Mesodermal cell (in vitro differentiated cells): ENCODE results near the gene PLXNA4.

ENCODE experiments used
- H3K27ac ChIP-seq: 2 replicates; pipeline ENCODE4 v1.7.0; 2013; ENCODE audit warnings: mild to moderate bottlenecking, low read depth, low read length, moderate library complexity; ENCODE audit not compliant: severe bottlenecking
- H3K36me3 ChIP-seq: 2 replicates; pipeline ENCODE4 v1.7.1; 2013; ENCODE audit warnings: mild to moderate bottlenecking, low read length, moderate library complexity; ENCODE audit not compliant: control insufficient read depth, insufficient read depth
- H3K4me1 ChIP-seq: one replicate; pipeline ENCODE4 v1.7.1; 2013; ENCODE audit warnings: mild to moderate bottlenecking, low read length; ENCODE audit not compliant: insufficient read depth, control insufficient read depth, poor library complexity, severe bottlenecking
- H3K4me3 ChIP-seq: 2 replicates; pipeline ENCODE4 v1.7.0; 2013; ENCODE audit warnings: low read length, control low read depth, mild to moderate bottlenecking; ENCODE audit not compliant: insufficient read depth, poor library complexity, severe bottlenecking; ENCODE audit errors: extremely low read depth
- H3K9me3 ChIP-seq: 2 replicates; pipeline ENCODE4 v1.7.1; 2013; ENCODE audit warnings: mild to moderate bottlenecking, low read length, moderate library complexity; ENCODE audit not compliant: control insufficient read depth
- WGBS, 2 experiments: methylation state at CpG; one replicate each; pipeline ENCODE4 v1.1.5; 2013; ENCODE audit warnings: missing lambda C conversion rate in 2 of 2; ENCODE audit not compliant: insufficient coverage in 2 of 2; 5-methylcytosine and 5-hydroxymethylcytosine counted together

The PLXNA4 gene

GRCh38 chr7:132355048-132355447 is 221.2 kb downstream of the PLXNA4 start:
- 82 to 92% methylated on average over 2 to 5 of the region's 5 CpGs for WGBS, 2 experiments
- H3K27ac ChIP-seq, result no peak overlapping the region

DNA sequence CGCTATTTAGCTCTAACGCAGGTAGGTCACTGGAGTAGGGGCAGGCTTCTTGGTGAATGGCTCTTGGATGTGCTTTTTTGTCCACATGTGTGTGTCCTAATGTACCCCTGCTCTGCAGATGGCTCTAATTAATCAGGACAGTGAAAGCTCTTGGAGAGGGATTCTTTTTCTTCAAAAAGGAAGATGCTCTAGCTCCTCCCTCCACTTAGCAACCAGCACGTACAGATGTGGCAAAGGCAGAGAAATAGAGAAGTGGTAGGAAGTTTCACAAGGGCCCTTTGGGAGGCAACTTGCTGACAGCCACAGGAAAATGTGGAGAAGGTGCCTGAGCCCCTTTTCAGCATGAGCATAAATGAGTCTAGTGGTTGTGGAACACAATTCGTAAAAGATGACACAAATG is 221.7 kb downstream of the PLXNA4 start:
- Histone ChIP-seq H3K9me3 (no peaks in the 10 kb centered on the region), H3K27ac (no peak overlapping the region), H3K4me3 (no peak overlapping the region), H3K4me1 (no peaks in the 10 kb centered on the region), H3K36me3 (no peaks in the 10 kb centered on the region)
- 100% methylated on average over 2 of the region's 4 CpGs; no CpG with 5 or more reads in 1 of the 2 experiments for WGBS, 2 experiments

More at GRCh38 chr7:132355048-132355447, 221.2 kb downstream of the PLXNA4 start:
- Histone ChIP-seq H3K9me3 (no peaks in the 10 kb centered on the region), H3K4me3 (no peak overlapping the region), H3K4me1 (no peaks in the 10 kb centered on the region), H3K36me3 (no peaks in the 10 kb centered on the region)

GRCh38 chr7:132353936-132354335 is 222.3 kb downstream of the PLXNA4 start:
- H3K4me1 ChIP-seq, result no peaks in the 10 kb centered on the region
- H3K27ac ChIP-seq, result no peak overlapping the region
- H3K4me3 ChIP-seq, result no peak overlapping the region
- no peaks in the 10 kb centered on the region for H3K36me3 ChIP-seq
- no peaks in the 10 kb centered on the region for H3K9me3 ChIP-seq
- WGBS, 2 experiments, result 67 to 84% methylated on average over 2 to 5 of the region's 5 CpGs

GRCh38 chr7:132352800-132353199 is 223.5 kb downstream of the PLXNA4 start:
- no peaks in the 10 kb centered on the region for H3K36me3 ChIP-seq
- no peaks in the 10 kb centered on the region for H3K4me1 ChIP-seq
- no peak overlapping the region for H3K4me3 ChIP-seq
- no peaks in the 10 kb centered on the region for H3K9me3 ChIP-seq
- WGBS, 2 experiments, result 97 to 100% methylated on average over 2 to 3 of the region's 6 CpGs
- no peak overlapping the region for H3K27ac ChIP-seq

DNA sequence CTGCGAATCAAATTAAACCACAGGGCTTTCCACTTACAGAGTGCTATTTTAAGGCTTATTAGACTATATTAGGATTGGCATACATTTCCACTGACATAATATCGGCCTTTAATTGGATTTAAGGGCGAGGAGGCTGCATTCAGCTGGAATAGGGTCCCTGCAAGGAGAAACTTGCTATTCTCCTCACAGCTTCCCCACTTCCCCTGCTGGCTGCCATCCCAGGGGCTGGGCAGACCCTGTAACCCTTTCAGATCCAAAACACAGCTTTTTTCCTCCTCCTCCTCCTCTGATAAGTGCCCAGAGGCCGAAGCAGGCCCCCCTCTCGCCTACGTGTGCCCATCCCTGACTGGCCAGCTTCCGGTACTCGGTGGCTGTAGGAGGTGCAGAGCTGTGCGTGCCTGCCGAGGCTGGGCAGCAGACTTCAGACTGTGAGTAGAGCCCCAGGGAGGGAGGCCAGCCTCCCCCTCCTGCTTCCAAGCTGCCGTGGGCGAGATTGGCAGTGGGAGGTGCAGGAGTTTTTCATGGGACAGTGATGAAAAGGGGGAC is 224.2 kb downstream of the PLXNA4 start:
- Histone ChIP-seq H3K9me3 (no peaks in the 10 kb centered on the region), H3K27ac (no peak overlapping the region), H3K4me3 (no peak overlapping the region), H3K4me1 (no peaks in the 10 kb centered on the region), H3K36me3 (no peaks in the 10 kb centered on the region)
- WGBS, 2 experiments, result 64 to 72% methylated on average over 9 of the region's 12 CpGs

GRCh38 chr7:132350741-132351140 is 225.5 kb downstream of the PLXNA4 start:
- no peaks in the 10 kb centered on the region for H3K9me3 ChIP-seq
- no peaks in the 10 kb centered on the region for H3K36me3 ChIP-seq
- H3K27ac ChIP-seq, result no peak overlapping the region
- H3K4me3 ChIP-seq, result no peak overlapping the region
- H3K4me1 ChIP-seq, result no peaks in the 10 kb centered on the region

- Histone ChIP-seq H3K4me1 (no peaks in the 10 kb centered on the region), H3K4me3 (no peak overlapping the region), H3K36me3 (no peaks in the 10 kb centered on the region), H3K27ac (no peak overlapping the region), H3K9me3 (no peaks in the 10 kb centered on the region)
- 100% methylated on average over 1 to 2 of the region's 3 CpGs for WGBS, 2 experiments
Observed at GRCh38 chr7:132349075-132349474, 227.2 kb downstream of the PLXNA4 start.

- Histone ChIP-seq H3K4me3 (no peak overlapping the region), H3K27ac (no peak overlapping the region), H3K36me3 (no peaks in the 10 kb centered on the region), H3K9me3 (no peaks in the 10 kb centered on the region), H3K4me1 (no peaks in the 10 kb centered on the region)
- 86 to 93% methylated on average over 1 to 2 of the region's 4 CpGs for whole genome bisulfite sequencing, 2 experiments
Observed at GRCh38 chr7:132348341-132348740, 227.9 kb downstream of the PLXNA4 start.

DNA sequence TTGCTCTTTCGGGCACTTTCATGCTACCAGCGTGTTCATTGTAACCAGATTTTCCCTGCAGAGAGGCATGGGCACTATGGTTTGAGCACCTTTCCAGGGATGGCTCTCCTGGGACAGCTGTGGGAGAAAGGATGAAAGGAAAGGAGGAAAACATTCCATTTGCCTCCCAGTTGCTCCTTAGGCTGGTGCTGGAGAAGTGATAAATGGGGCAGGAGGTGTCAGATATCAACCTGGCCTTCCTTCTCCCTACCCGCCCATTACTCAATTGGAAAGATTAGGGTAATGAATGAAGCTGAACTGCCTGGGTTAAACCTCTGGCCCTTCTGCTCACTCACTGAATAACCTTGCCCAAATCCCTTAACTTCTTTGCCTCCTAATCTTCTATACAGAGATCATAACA is 228.4 kb downstream of the PLXNA4 start:
- H3K36me3 ChIP-seq, result no peaks in the 10 kb centered on the region
- 33% methylated on average over 1 of the region's 3 CpGs; no CpG with 5 or more reads in 1 of the 2 experiments for WGBS, 2 experiments
- no peaks in the 10 kb centered on the region for H3K4me1 ChIP-seq
- H3K9me3 ChIP-seq, result no peaks in the 10 kb centered on the region
- H3K4me3 ChIP-seq, result no peak overlapping the region
- H3K27ac ChIP-seq, result no peak overlapping the region

DNA sequence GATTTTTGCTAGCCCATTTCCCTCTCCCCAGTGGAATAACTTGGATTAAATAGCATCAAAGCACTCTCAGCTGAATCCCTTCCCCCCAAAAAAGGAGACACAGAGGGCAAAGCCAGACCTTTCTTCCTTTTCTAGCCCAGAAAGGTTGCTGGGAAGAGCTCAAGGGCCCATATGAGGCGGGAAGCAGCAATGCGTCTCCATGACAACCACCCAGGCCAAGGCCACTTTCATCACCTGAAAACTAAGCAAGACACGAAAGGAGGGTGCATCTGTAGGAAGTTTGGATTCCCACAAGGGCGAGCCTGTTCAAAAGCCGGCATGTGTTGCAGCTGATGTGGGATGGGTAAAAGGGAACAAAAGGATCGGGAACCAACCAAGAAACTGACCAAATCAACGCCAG is 229.1 kb downstream of the PLXNA4 start:
- 94% methylated on average over 4 to 5 of the region's 7 CpGs for WGBS, 2 experiments
- Histone ChIP-seq H3K9me3 (no peaks in the 10 kb centered on the region), H3K4me3 (no peak overlapping the region), H3K36me3 (no peaks in the 10 kb centered on the region), H3K27ac (no peak overlapping the region), H3K4me1 (no peaks in the 10 kb centered on the region)

DNA sequence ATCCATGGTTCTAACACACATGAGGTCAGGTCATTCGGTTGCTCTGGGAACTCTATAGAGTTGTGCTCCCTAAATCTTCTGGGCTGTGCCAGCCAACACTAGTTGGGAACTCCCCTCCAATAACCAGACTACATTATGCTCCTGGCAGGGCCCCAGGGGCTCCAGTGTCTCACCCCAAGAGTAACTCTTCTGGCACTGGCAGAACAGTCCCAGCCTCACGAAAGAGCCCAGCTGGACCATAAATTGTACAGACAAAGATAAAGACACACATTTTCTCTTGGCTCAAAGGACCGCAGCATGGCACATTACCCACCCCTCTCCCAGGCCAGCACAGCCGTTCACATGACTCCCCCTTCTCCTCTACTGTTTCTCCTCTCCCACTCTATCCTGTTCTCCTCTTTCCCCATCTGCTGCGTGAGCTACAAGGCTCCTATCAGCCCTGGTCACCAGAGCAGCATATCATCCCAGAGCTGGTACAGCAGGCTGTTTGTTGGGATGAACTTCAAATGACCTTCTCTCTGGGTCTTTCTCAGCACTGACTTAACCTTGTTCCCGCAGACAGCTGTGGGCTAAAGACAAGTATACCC is 230.6 kb downstream of the PLXNA4 start:
- H3K4me1 ChIP-seq, result no peaks in the 10 kb centered on the region
- H3K27ac ChIP-seq, result no peak overlapping the region
- no peaks in the 10 kb centered on the region for H3K9me3 ChIP-seq
- WGBS, 2 experiments, result 79 to 83% methylated on average over 6 of the region's 6 CpGs
- H3K4me3 ChIP-seq, result no peak overlapping the region
- no peaks in the 10 kb centered on the region for H3K36me3 ChIP-seq
